HG02763 (cell line): ENCODE data around the gene CASTOR2.
"Not testable (repeated sequence)": the region's sequence is repeated elsewhere in the genome, so short reads cannot be mapped to it uniquely, and the experiment has no call there.

Source experiments
- ATAC-seq: cut with Tn5 transposase; IDR thresholded peaks from one replicate; pipeline ENCODE4 v1.9.1; 2021; ENCODE audit warnings: mild to moderate bottlenecking, moderate library complexity; ENCODE audit not compliant: unreplicated experiment

CASTOR2 gene

DNA sequence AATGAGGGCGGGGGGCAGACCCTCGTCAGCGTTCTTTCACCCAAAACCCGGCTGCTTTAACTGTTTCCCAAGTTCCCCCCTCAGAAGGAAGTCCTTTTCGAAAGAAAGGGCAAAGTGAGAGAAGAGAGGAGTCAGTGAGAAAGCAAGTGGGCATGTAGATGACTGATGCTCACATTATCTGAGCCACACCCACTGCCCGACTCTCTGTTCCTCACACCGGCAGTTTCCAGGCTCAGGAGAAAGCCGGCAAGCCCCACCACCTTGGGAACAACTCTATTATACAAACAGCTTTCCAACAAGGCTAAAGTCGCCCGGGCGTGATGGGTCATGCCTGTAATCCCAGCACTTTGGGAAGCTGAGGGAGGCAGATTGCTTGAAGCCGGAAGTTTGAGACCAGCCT is 86.0 kb downstream of the CASTOR2 start:
- no peak for ATAC-seq

DNA sequence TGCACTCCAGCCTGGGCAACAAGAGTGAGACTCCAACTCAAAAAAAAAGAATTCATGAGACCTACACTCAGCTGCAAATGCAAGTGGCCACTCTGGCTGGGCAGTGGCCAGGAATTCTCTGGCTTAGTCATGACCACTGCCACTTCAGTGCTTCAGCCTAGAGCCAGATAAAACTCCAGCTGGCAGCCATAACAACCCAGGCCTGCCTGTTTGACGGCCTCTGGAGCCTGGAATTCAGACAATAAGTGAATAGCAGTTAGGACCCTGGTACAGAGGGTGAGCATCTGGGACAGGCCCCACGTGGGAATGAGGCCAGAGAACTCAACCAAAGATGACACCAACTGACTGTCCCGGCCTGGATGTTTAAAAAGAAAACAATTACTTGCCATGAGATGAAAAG is 90.2 kb downstream of the CASTOR2 start:
- ATAC-seq = no peak

DNA sequence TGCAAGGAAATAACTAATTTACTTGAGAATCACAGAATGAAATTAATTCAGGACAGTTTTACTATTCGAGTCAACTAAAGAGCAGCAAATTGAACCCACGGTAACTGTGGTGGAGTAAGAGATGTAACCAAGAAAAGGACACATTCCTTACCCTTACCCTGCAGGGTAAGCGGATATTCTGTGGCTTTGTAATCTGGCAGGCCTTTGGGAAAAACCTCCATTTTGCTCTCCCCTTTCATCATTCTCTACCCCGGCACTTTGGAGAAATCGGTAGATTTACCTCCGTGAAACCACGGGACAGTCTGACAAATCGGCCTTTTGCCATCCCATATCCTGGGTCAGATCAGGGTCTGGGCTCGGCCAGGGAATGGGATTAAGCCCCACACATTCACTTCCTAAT is 90.7 kb downstream of the CASTOR2 start:
- ATAC-seq = no peak

DNA sequence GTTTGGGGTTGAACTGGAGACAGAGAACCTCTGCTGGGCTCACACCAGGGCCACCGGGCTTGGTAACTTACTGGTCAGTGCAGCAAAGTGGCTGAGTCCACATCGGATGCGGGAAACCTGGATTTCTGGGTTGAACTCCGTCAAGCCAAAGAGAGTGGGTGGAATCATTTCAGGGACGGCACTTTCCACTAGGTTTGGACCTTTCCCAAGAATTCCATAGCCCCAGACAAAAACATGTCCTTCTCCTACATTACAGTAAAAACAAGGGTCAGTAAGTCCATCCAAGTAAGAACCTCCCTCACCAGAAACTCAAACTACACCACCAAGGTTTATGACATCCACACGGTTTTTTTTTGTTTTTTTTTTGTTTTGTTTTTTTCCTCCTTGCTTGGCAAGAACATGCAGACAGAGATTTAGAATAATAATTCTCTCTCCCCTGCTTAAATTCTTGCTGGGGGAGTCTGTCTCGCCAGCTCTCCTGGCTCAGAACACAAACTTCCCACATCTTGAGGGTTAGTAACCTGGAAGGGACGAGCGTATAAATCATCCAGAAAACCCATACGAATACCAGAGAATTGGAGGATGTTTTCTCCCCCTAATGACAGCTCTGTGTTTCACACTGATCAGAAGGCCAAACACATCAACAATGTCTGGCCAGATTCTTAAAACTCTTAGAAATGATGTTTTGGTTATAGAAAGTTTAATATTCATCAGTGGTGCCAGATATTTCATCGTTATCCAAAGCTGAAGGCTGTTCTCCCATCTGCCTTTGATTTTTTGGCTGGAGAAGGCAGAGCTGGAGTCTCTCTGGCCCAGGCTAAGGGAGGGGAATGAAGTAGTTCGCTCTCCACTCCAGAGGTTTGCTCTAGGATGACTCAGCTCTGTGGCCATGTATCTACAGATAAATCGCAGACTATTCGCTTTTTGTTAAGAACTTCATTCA is 91.6 kb downstream of the CASTOR2 start:
- no peak for ATAC-seq

DNA sequence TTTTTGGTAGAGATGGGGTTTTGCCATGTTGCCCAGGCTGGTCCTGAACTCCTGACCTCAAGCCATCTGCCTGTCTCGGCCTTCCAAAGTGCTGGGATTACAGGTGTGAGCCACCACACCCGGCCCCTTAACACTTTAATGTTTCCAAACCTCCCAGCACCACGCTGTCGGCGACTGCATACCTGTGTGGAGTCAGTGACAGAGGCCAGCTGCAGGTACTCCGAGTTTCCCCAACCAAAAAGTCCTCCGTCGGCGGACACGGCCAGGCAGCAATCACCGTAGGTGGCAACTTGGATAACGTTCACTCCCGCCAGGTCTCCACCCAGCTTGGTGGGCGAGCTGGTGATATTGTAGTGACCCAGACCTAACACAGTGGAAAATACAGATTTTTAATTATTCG is 93.9 kb downstream of the CASTOR2 start:
- ATAC-seq = no peak

DNA sequence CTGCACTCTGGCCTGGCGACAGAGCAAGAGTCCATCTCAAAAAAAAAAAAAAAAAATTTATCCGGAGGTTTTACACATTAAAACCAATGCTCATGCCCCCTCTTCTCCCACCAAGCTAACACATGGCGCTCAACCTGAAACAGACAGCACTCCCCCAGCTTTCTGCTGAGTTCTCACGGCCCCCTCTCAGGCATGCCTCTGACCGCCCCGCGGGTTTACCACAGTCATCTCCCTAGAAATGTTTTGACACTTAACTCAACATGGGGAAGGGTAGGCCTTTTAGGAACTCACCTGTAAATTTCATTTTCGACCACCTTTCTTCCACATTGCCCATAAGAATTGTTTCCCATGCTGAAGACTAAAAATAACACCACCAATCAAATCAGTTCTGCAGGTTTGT is 99.8 kb downstream of the CASTOR2 start:
- no peak for ATAC-seq

DNA sequence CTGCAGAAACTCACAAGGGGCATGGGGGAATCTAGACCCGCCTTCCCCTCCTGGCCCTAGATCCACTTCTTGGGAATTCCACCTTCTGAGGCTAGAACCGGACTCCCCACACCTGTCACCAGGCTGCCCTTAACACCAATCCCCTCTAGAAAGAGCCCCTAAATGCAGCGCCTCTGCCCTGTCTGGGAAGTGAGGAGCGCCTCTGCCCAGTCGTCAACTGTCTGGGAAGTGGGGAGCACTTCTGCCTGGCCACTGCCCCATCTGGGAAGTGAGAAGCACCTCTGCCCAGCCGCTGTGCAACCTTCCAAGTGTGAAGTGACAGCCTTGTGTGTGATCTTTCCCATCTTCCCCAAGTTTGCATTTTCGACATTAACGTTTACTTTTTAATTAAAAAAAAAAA is 100.3 kb downstream of the CASTOR2 start:
- ATAC-seq = no peak

DNA sequence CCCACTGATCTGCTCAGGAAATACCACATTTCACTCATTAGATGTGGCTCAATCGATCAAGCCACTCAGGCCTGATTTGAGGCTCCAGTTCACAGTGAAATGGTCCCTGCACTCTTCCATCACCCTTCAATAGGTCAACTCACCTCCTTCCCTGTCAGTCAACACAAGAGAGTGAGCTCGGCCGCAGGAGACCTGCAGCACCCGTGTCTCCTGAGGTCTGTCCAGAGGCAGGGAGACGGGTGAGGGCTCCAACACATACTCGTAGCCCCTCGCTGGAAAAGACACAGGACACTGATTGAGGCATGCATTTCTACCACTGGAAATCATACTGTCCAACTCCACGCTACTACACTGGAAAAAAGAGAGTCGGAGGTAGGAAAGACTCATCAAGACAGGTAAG is 102.0 kb downstream of the CASTOR2 start:
- no peak for ATAC-seq

DNA sequence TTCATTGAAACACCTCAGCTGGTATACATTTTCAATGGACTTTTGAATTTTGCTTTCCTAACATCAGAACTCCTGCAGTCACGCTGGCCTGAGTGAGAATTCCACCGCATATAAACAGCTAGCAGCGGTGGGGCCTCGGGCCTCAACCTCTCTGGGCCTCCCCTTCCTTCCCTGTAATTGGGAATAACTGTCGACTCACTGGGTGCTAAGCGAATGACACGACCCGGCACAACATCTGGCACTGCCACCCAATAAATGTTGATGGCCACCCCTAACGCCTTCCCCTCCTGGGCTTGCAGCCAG is 108.4 kb downstream of the CASTOR2 start:
- ATAC-seq = no peak

DNA sequence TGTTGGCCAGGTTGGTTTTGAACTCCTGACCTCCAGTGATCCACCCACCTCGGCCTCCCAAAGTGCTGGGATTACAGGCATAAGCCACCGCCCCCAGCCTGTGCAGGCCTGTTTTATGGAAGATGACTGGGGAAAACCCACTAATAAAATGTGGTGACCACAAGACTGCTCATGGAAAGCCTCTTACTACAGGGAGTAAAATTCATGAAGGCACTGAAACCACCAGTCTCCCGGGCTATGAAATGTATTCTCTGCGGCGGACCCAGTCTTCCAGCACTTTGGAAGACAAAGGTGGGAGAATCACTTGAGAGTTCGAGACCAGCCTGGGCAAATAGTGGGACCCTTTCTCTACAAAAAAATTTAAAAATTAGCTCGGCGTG is 109.7 kb downstream of the CASTOR2 start:
- ATAC-seq = not testable (repeated sequence)
